ENCODE data around the gene BRINP3. TPM values are rescaled to one million over a fixed set of nuclear protein-coding genes. Genes with fewer than 3 reads are reported as not detected.

Gene BRINP3
- total RNA-seq, 1 experiment from 2014 or later, result not detected

- no peak for DNase-seq (ENCODE audit: low read depth)
These were observed 24.1 kb downstream of the BRINP3 start for GRCh38 chr1:190453550-190453949.

- no peak for DNase-seq (ENCODE audit: low read depth)
These were observed 25.3 kb downstream of the BRINP3 start for GRCh38 chr1:190452272-190452848.

GRCh38 chr1:190444464-190444863 is 33.2 kb downstream of the BRINP3 start:
- no peak for DNase-seq (ENCODE audit: low read depth)

- DNase-seq (ENCODE audit: low read depth), result no peak
These were observed 38.2 kb downstream of the BRINP3 start for GRCh38 chr1:190439447-190439846.

- peak; percentile 24 for DNase-seq (ENCODE audit: low read depth)
These were observed 41.0 kb downstream of the BRINP3 start for GRCh38 chr1:190436615-190437014.

- DNase-seq (ENCODE audit: low read depth), result no peak
These were observed 47.7 kb downstream of the BRINP3 start for GRCh38 chr1:190429932-190430331.

GRCh38 chr1:190429141-190429540 is 48.5 kb downstream of the BRINP3 start:
- DNase-seq (ENCODE audit: low read depth), result no peak

- DNase-seq (ENCODE audit: low read depth), result no peak
These were observed 61.4 kb downstream of the BRINP3 start for GRCh38 chr1:190416239-190416638.

- no peak for DNase-seq (ENCODE audit: low read depth)
These were observed 64.5 kb downstream of the BRINP3 start for GRCh38 chr1:190413142-190413541.

- no peak for DNase-seq (ENCODE audit: low read depth)
These were observed 74.3 kb downstream of the BRINP3 start for GRCh38 chr1:190403402-190403801.

GRCh38 chr1:190399233-190399632 is 78.4 kb downstream of the BRINP3 start:
- DNase-seq (ENCODE audit: low read depth), result no peak

- no peak for DNase-seq (ENCODE audit: low read depth)
These were observed 86.1 kb downstream of the BRINP3 start for GRCh38 chr1:190391582-190391981.

- DNase-seq (ENCODE audit: low read depth), result no peak
These were observed 99.7 kb downstream of the BRINP3 start for GRCh38 chr1:190377991-190378390.

- no peak for DNase-seq (ENCODE audit: low read depth)
These were observed 100.4 kb downstream of the BRINP3 start for GRCh38 chr1:190377294-190377693.

GRCh38 chr1:190376044-190376443 is 101.6 kb downstream of the BRINP3 start:
- DNase-seq (ENCODE audit: low read depth), result no peak

GRCh38 chr1:190373705-190374336 is 103.8 kb downstream of the BRINP3 start:
- DNase-seq (ENCODE audit: low read depth), result peak; percentile 18

- no peak for DNase-seq (ENCODE audit: low read depth)
These were observed 110.5 kb downstream of the BRINP3 start for GRCh38 chr1:190367200-190367599.

- no peak for DNase-seq (ENCODE audit: low read depth)
These were observed 112.4 kb downstream of the BRINP3 start for GRCh38 chr1:190365283-190365682.

GRCh38 chr1:190353538-190354101 is 124.0 kb downstream of the BRINP3 start:
- peak; percentile 27 for DNase-seq (ENCODE audit: low read depth)

GRCh38 chr1:190344454-190344853 is 133.2 kb downstream of the BRINP3 start:
- DNase-seq (ENCODE audit: low read depth), result no peak

GRCh38 chr1:190338829-190339228 is 138.8 kb downstream of the BRINP3 start:
- no peak for DNase-seq (ENCODE audit: low read depth)

- DNase-seq (ENCODE audit: low read depth), result no peak
These were observed 148.8 kb downstream of the BRINP3 start for GRCh38 chr1:190328871-190329270.

- DNase-seq (ENCODE audit: low read depth), result peak; percentile 61
These were observed 149.3 kb downstream of the BRINP3 start for GRCh38 chr1:190328361-190328760.
